Measurements from ENCODE around the gene LYPD8. TPM values are rescaled to one million over a fixed set of nuclear protein-coding genes. Genes with fewer than 3 reads are reported as not detected.

Gene LYPD8
- total and polyA plus RNA-seq, 2 of the 8 experiments (the other 6 are each of a cell fraction or from before 2014, with no cell fraction given) = not detected

GRCh38 chr1:248737457-248737856, 18.1 kb downstream of the LYPD8 start:
- H4K20me1 ChIP-seq (replicated peaks in 1 of 2; ENCODE audit: control insufficient read depth in 1 of 2, insufficient read depth in 2 of 2, low read length in 2 of 2) = no peaks in the 10 kb centered on the region
- no peaks in the 10 kb centered on the region for H3K23me2 ChIP-seq (ENCODE audit: low read depth, low read length)
- no peak overlapping the region for H2BK5ac ChIP-seq (ENCODE audit: low read depth, low read length)
- DNase-seq (ENCODE audit: low read depth in 1 of 2, low spot score in 2 of 2) (no peak), FAIRE-seq (no peak)
- no peak overlapping the region for H4K91ac ChIP-seq (replicated peaks; ENCODE audit: insufficient read length, low read length)
- no peak for TF ChIP-seq YY1 (IDR thresholded peaks at IDR 0.05; ENCODE audit: low read depth, low read length)
- TF ChIP-seq NRF1 (IDR thresholded peaks at IDR 0.05; ENCODE audit: low read depth, low read length) = no peak
- TF ChIP-seq TAF1 (IDR thresholded peaks at IDR 0.05; ENCODE audit: low read depth, low read length) = no peak
- no peak for TF ChIP-seq RAD21 (IDR thresholded peaks at IDR 0.05 in 1 of 2, conservative IDR thresholded peaks at IDR 0.05 in 1 of 2; ENCODE audit: low read depth in 2 of 2, low read length in 2 of 2)
- no peak for TF ChIP-seq CBX8 (IDR thresholded peaks at IDR 0.05; ENCODE audit: borderline replicate concordance, low read depth, low read length)
- no peak for TF ChIP-seq BCL11A (IDR thresholded peaks at IDR 0.05; ENCODE audit: low read depth in 2 of 2, low read length in 2 of 2)
- TF ChIP-seq POLR2AphosphoS5 (IDR thresholded peaks at IDR 0.05; ENCODE audit: low read depth, low read length) = no peak
- no peak for TF ChIP-seq CBX5 (IDR thresholded peaks at IDR 0.05; ENCODE audit: low read depth, low read length)
- no peak overlapping the region for H3K9ac ChIP-seq (replicated peaks in 1 of 4; ENCODE audit: extremely low read depth in 1 of 4, low read depth in 3 of 4, low read length in 3 of 4)
- H4K5ac ChIP-seq (ENCODE audit: insufficient read length, low read depth, low read length) = no peak overlapping the region
- no peak overlapping the region for H2BK12ac ChIP-seq (ENCODE audit: low read depth, low read length)
- CTCF ChIA-PET (ENCODE audit: partially characterized antibody) = no interaction called here
- H3K18ac ChIP-seq (ENCODE audit: extremely low read depth, low read length) = no peak overlapping the region
- no peaks in the 10 kb centered on the region for H3K79me1 ChIP-seq (ENCODE audit: low read depth, low read length)
- H3K4me1 ChIP-seq (replicated peaks in 1 of 4; ENCODE audit: control insufficient read depth in 3 of 4, insufficient read depth in 4 of 4, low read length in 3 of 4) = no peaks in the 10 kb centered on the region
- H3K4me3 ChIP-seq (ENCODE audit: extremely low read depth in 1 of 4, insufficient read depth in 2 of 4, low read depth in 3 of 4, low read length in 4 of 4) = no peak overlapping the region
- no peak overlapping the region for H3K56ac ChIP-seq (replicated peaks; ENCODE audit: insufficient read length, low read depth, low read length)
- H3K36me3 ChIP-seq (ENCODE audit: control insufficient read depth in 2 of 4, insufficient read depth in 4 of 4, low read length in 3 of 4) = peaks cover 0 to 2% (median 0%) of the 10 kb centered on the region in 4 experiments; a peak in 1 of 8 replicates
- H3K4me2 ChIP-seq (ENCODE audit: insufficient read depth in 1 of 2, low read depth in 2 of 2, low read length in 2 of 2) = no peak overlapping the region
- no peak overlapping the region for H2AK5ac ChIP-seq (ENCODE audit: low read depth, low read length)
- H2BK120ac ChIP-seq (replicated peaks; ENCODE audit: low read depth, low read length) = no peak overlapping the region
- no peak overlapping the region for H3K4ac ChIP-seq (replicated peaks; ENCODE audit: insufficient read length, low read depth, low read length)
- H3K79me2 ChIP-seq (ENCODE audit: control insufficient read depth in 1 of 2, insufficient read depth in 2 of 2, low read length in 2 of 2) = no peaks in the 10 kb centered on the region
- no peaks in the 10 kb centered on the region for H3K27me3 ChIP-seq (replicated peaks in 1 of 4; ENCODE audit: control insufficient read depth in 3 of 4, extremely low read depth in 1 of 4, insufficient read depth in 3 of 4, low read length in 3 of 4)
- no peak overlapping the region for H2AFZ ChIP-seq (ENCODE audit: low read length)
- no peak overlapping the region for H3K14ac ChIP-seq (ENCODE audit: insufficient read length)
- POLR2A ChIA-PET (ENCODE audit: partially characterized antibody) = no interaction called here
- H2BK15ac ChIP-seq (ENCODE audit: low read length) = no peak overlapping the region
- H4K8ac ChIP-seq (ENCODE audit: extremely low read depth, insufficient read depth, low read length) = no peak overlapping the region
- no peak overlapping the region for H3K27ac ChIP-seq (ENCODE audit: low read depth, low read length)
- no peak overlapping the region for H2BK20ac ChIP-seq (ENCODE audit: low read length)
- no peak overlapping the region for H3K23ac ChIP-seq (ENCODE audit: insufficient read length)
- 69% methylated on average over 6 of the region's 6 CpGs; no CpG with 5 or more reads in 1 of the 2 experiments for WGBS, 2 experiments (ENCODE audit: extremely low coverage in 1 of 2, insufficient coverage in 1 of 2, insufficient read length in 1 of 2, insufficient replicate concordance in 2 of 2, low coverage in 1 of 2, low lambda C conversion rate in 2 of 2, missing lambda C conversion rate in 1 of 2)
- peaks cover 80 to 84% of the 10 kb centered on the region in 2 experiments for H3K9me3 ChIP-seq (ENCODE audit: insufficient read depth in 2 of 2, low read depth in 1 of 2, low read length in 1 of 2)

Data from H1 (cell line).